Body of pancreas (tissue), 4 donors: Measurements from ENCODE around the gene SLC9A3. TPM values are rescaled to one million over a fixed set of nuclear protein-coding genes. Genes with fewer than 3 reads are reported as not detected.

Experiments used
- ATAC-seq: fragments of 150-250 bp; one replicate; pipeline ENCODE4 v1.9.1; 2016
- DNase-seq, 4 donors: peaks; one replicate each; pipeline ENCODE4 v3.0.0-alpha.2; 2019
- H3K27ac ChIP-seq, 4 donors: fragments of 200-600 bp; sonication (generic); 1 replicate in 3 of 4; 2 replicates in 1 of 4; pipeline versions ENCODE4 v1.5.1 to v1.6.1; 2016 to 2019; ENCODE audit warnings: mild to moderate bottlenecking in 1 of 4, mixed read lengths in 1 of 4, moderate library complexity in 1 of 4
- H3K27me3 ChIP-seq, 2 donors: fragments of 200-600 bp; sonication (generic); one replicate each; pipeline ENCODE4 v1.6.0; 2016; ENCODE audit warnings: mild to moderate bottlenecking in 1 of 2
- H3K36me3 ChIP-seq, 2 donors: fragments of 200-600 bp; sonication (generic); replicated peaks in 1 of 2; 2 replicates each; pipeline ENCODE4 v1.5.1; 2016; ENCODE audit warnings: low read depth in 2 of 2; ENCODE audit not compliant: insufficient read depth in 1 of 2
- H3K4me1 ChIP-seq: fragments of 200-600 bp; sonication (generic); one replicate; pipeline ENCODE4 v1.6.0; 2016
- H3K4me3 ChIP-seq, 2 donors: fragments of 200-600 bp; sonication (generic); 1 replicate in 1 of 2; 2 replicates in 1 of 2; pipeline ENCODE4 v1.5.1; 2016 to 2019
- H3K9me3 ChIP-seq, 3 donors: fragments of 200-600 bp; sonication (generic); 1 replicate in 2 of 3; 2 replicates in 1 of 3; pipeline ENCODE4 v1.5.1; 2016
- POLR2A ChIP-seq, 3 donors: fragments of 450-650 bp; IDR thresholded peaks; one replicate each; pipeline ENCODE4 v1.6.1; 2016; ENCODE audit warnings: antibody characterized with exemption in 3 of 3, mild to moderate bottlenecking in 2 of 3
- WGBS, 2 donors: methylation state at CpG; one replicate each; pipeline ENCODE4 v1.1.5; 2017; 5-methylcytosine and 5-hydroxymethylcytosine counted together
- intact Hi-C: fragments of 100-400 bp; cut with DNase I; formaldehyde crosslinking; loops from one replicate; pipeline ENCODE4 v1.15.1; 2023
- total RNA-seq, 2 donors: library from RNA; depleted of rRNA; stranded (reverse); fragments of >200 nt; gene quantifications; one replicate each; pipeline ENCODE4 v1.1.0, GENCODE V29; 2016
- TF ChIP-seq, protein P1 (sequence below), 7 experiments: fragments of 450-650 bp in 4 of 7; fragments of 200-600 bp in 3 of 7; sonication (generic) in 3 of 7; IDR thresholded peaks; one replicate each; pipeline ENCODE4 v1.5.1; 2016 to 2019; ENCODE audit warnings: antibody characterized with exemption in 7 of 7

The SLC9A3 gene
- total RNA-seq: 1 to 10 TPM; 2.0 to 4.7 TPM

DNA sequence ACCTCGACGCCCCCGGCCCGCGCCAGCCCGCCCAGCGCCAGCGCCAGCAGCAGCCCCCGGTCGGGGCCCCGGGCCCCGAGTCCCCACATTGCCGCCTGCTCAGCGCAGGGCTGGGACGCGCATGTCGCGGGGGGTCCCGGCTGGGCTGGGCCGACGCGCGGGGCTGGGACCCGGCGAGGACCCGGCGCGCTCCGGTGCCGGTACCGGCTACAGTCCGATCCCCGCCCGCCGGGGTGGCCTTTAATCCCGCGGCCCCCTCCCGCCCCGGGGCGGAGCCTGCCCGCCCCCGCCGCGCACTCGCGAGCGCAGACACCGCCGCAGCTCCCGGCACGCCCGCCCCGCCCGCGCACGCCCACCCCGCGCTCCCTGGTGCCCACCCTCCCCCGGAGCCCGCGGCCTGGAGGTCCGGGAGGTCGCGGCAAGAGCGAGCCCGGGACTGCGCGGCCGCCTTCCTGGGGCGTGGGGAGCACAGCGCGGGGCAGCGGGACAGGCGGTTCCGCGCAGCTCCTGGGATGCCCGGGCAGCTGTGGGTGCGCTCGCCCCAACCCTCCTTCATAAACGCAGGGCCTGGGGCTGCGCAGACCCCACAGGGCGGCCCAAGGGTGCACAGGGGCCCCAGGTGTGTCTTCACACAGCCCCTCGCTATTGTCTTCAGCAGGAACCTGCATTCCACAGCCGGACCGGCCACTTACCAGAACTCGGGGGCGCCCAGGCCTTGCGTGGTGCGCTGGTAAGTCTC is at the start of gene SLC9A3:
Gene SLC9A3 (minus strand): TSS at position 216 of the 739 bp plus-strand sequence.
- intact Hi-C loops: no loop called here
- Histone ChIP-seq H3K27me3 (peaks cover 0 to 43% of the 10 kb centered on the region in 2 donors), H3K4me3 (no peak within 1 kb of the TSS), H3K4me1 (peaks cover 16% of the 10 kb centered on the region), H3K27ac (no peak within 1 kb of the TSS), H3K36me3 (no peaks in the 10 kb centered on the region), H3K9me3 (no peaks in the 10 kb centered on the region)
- DNase-seq: no peak
- no peak for ATAC-seq
- no peak for TF ChIP-seq POLR2A (IDR thresholded peaks at IDR 0.05)
- TF ChIP-seq, protein P1, sequence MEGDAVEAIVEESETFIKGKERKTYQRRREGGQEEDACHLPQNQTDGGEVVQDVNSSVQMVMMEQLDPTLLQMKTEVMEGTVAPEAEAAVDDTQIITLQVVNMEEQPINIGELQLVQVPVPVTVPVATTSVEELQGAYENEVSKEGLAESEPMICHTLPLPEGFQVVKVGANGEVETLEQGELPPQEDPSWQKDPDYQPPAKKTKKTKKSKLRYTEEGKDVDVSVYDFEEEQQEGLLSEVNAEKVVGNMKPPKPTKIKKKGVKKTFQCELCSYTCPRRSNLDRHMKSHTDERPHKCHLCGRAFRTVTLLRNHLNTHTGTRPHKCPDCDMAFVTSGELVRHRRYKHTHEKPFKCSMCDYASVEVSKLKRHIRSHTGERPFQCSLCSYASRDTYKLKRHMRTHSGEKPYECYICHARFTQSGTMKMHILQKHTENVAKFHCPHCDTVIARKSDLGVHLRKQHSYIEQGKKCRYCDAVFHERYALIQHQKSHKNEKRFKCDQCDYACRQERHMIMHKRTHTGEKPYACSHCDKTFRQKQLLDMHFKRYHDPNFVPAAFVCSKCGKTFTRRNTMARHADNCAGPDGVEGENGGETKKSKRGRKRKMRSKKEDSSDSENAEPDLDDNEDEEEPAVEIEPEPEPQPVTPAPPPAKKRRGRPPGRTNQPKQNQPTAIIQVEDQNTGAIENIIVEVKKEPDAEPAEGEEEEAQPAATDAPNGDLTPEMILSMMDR (IDR thresholded peaks at IDR 0.05): no peak
- 4 to 6% methylated on average over 11 to 70 of the region's 89 CpGs for WGBS, 2 donors

DNA sequence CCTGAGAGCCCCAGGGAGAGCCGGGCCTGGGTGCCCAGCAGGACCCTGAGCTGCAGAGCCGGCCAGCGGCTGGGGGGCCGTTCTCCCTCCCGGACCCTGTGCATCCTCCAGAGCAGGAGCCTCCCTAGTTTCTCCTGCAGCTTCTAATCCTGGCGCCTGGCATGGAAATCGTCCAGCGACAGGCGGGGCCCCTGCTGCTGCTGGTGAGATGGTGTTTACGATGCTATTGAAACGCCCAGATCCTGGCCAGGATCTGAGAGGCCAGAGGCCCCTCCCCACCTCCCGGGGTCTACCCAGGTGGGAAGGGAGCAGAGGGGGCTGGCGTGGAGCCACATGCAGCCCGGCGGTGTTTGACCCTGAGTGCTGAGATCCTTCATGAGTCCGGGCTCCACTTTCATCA is 49.7 kb upstream of the SLC9A3 start:
- peaks cover 9% of the 10 kb centered on the region for H3K4me1 ChIP-seq
- ATAC-seq (no peak), DNase-seq (no peak)
- H3K4me3 ChIP-seq: no peak overlapping the region
- WGBS, 2 donors: 56 to 65% methylated on average over 14 to 16 of the region's 16 CpGs
- intact Hi-C loops: no loop called here
- peaks cover 0 to 8% (median 0%) of the 10 kb centered on the region in 3 donors for H3K9me3 ChIP-seq
- no peaks in the 10 kb centered on the region for H3K36me3 ChIP-seq
- no peak overlapping the region for H3K27ac ChIP-seq
- TF ChIP-seq, protein P1 (IDR thresholded peaks at IDR 0.05): no peak
- TF ChIP-seq POLR2A (IDR thresholded peaks at IDR 0.05): no peak
- no peaks in the 10 kb centered on the region for H3K27me3 ChIP-seq

DNA sequence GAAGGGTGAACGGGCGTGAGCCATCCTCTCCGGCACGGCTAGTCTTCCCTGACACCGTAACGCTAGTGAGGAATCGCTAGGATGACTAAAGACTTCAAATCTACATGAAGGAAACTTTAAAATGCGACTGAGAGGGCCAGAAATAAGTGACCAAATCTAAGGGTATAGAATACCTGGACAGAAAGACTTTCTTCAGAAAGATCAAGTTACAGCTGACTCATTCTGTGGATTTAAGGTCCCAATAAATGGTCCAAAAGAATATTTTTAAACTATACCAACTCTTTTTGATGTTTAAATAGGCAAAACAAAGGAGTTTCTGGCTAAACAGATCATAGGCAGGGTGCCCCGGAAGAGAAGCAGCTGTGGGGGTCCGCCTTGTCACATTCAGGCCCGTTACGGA is 49.0 kb upstream of the SLC9A3 start:
- Histone ChIP-seq H3K4me3 (no peak overlapping the region), H3K36me3 (no peaks in the 10 kb centered on the region), H3K9me3 (peaks cover 0 to 8% (median 0%) of the 10 kb centered on the region in 3 donors), H3K27ac (no peak overlapping the region), H3K4me1 (peaks cover 9% of the 10 kb centered on the region), H3K27me3 (no peaks in the 10 kb centered on the region)
- DNase-seq (no peak), ATAC-seq (no peak)
- no peak for TF ChIP-seq POLR2A (IDR thresholded peaks at IDR 0.05)
- TF ChIP-seq, protein P1 (IDR thresholded peaks at IDR 0.05): no peak
- 91 to 97% methylated on average over 12 of the region's 12 CpGs for WGBS, 2 donors
- intact Hi-C loops: no loop called here

DNA sequence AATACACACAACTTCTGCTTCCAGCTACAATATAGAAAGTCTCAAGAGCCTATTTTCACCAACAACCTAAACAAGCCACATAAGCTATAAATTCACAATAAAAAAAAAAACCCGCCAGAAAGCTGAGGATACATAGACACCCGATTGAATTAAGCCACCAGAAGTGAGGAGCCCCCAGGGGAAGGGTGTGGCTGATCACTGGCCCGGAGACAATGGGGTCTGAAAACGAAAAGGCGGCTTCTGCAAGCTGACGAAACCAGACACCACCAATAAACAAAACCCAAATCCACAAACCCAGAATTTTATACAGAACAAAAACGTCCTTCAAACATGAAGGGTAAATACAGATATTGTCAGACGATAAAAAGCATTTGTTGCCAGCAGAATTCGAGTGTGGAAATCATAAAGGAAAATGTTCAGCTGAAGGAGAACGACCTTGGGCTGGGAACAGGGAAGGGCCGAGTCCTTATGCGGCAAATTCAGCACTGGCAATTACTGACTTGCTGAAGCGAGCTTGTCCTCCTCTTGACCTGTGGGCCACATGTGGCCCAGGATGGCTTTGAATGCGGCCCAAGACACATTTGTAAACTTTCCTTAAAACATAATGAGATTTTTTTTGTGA is 48.3 kb upstream of the SLC9A3 start:
- H3K4me3 ChIP-seq: no peak overlapping the region
- H3K4me1 ChIP-seq: peaks cover 9% of the 10 kb centered on the region
- H3K36me3 ChIP-seq: no peaks in the 10 kb centered on the region
- peak in 3 of 4 donors; percentile 36 to 62 (median 37) for DNase-seq
- peak overlapping the region in 1 of 4 donors; percentile 18 for H3K27ac ChIP-seq
- H3K27me3 ChIP-seq: no peaks in the 10 kb centered on the region
- peaks cover 0 to 8% (median 0%) of the 10 kb centered on the region in 3 donors for H3K9me3 ChIP-seq
- 32 to 44% methylated on average over 14 of the region's 14 CpGs for WGBS, 2 donors
- intact Hi-C loops: no loop called here
- TF ChIP-seq, protein P1 (IDR thresholded peaks at IDR 0.05): no peak
- TF ChIP-seq POLR2A (IDR thresholded peaks at IDR 0.05): no peak
- ATAC-seq: peak; percentile 50
